ENCODE measurements around the gene E2F7.

E2F7 gene

DNA sequence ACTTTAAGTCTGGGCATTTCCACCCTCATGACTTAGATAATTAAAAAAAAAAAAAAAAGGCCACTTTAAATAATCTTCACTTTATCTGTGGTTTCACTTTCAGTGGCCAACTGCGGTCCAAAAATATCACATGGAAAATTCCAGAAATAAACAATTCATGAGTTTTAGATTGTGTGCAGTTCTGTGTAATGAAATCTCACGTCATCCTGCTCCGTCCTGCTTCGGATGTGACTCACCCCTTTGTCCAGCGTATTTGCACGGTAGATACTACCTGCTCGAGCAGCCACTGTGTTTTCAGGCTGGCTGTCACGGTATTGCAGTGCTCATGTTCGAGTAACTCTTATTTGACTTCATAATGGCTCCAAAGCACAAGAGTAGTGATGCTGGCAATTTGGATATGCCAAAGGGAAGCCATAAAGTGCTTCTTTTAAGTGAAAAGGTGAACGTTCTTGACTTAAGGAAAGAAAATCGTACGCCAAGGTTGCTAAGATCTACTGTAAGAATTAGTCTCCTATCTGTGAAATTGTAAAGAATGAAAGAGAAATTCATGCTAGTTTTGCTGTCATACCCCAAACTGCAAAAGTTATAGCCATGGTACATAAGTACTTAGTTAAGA lies 2.4 kb downstream of the E2F7 start:
- DNase-seq = no peak

DNA sequence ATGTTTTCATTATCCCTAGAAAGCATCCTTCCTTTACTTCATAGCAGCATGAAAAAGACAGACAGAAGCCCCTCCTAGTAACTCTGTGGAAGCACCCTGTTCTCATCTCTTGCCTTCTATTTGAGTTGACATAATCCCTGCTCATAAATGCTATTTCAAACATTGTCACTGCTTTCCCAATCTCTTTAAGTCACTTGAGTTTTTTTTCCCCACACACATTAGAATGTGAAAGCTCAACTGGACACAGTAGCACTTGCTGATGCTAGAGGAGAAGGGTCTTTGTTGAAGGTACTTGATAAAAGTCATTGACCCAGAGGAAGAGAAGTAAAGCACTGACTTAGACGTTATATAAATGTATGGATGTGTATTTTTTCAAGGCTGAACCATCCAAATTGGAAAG lies 3.0 kb downstream of the E2F7 start:
- DNase-seq = no peak

DNA sequence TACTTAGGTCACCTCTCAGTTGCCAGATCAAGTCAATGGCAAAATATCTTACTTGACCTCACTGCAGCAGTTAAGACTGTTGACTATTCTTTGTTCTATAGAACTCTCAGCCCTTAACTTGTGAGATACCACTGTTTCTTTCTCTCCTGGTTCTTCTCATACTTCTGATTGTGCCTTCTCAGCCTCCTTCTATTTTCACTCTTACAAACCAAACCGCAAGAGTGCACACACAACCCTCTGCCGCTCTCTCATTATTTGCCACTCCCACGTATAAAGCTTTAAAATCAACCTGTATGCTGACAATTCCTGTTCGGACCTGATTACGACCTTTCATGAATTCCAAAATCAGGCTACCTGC lies 4.5 kb downstream of the E2F7 start:
- no peak for DNase-seq

DNA sequence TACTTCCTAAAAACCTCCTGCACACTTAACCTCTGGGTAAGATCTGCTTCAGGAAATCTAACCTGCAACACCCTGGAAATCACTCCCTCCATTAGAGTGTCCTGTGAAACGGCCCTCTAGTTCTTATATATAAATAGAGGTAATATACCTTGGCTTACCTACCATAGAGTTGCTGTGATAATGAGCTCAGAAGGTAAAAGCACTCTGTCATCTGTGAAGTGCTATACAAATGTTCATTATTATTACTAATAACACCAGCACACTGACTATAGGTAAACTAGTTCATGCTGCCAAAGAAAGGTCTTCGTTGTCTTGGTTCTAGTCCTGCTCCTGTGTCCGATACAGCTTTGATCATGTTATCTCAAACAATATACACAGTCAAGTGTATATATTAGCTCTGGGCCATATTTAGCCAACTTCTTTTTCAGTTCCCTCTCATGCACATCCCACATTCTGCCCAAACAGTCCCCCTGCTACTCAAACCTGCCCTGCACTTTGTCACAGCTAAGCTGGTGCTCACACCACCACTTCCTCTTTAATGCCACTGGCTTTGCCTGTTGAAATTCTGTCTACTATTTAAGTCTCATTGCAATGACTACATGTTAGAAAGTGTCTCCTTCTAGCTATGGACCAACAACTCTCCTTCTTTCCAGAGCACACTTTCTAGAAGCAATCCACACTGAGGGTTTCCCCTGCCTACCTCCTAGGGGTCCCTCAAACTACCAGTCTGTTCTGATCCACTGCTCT lies 5.1 kb downstream of the E2F7 start:
- no peak for DNase-seq

DNA sequence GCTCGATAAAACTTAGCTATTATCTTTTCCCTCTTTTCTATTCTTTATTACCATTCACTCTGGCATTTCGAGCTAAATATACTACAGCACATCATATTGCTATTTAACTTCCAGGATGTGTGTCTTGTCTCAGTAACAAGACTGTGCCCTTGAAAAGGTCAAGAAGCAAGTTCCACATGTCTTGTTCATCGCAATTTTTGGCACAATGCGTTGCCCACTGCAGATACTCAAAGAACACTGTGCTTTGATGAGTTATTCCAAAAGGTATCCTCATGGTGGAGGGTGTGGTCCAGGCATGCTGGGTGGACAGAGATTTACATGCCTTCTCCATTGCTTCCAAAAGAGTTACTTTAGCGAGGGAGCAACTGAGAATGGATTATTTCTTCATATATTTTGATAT lies 6.6 kb downstream of the E2F7 start:
- DNase-seq = no peak

DNA sequence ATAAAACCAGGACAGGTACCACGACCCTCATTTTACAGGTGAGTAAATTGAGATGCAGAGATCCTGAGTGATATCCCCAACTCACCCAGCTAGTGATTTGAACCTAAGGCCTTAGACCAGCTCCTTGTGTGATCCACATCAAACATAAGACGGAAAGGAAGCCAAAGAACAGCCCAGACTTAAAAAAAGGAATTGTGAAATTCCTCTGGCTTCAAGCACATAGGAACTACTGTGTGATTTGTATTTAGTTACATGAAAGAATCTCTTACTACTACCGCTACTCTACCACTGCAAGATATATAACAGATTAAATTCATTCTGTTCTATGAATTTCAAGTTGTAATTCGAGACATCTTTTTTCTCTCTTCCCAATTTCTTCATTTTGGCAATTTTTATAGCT lies 10.5 kb downstream of the E2F7 start:
- no peak for DNase-seq

DNA sequence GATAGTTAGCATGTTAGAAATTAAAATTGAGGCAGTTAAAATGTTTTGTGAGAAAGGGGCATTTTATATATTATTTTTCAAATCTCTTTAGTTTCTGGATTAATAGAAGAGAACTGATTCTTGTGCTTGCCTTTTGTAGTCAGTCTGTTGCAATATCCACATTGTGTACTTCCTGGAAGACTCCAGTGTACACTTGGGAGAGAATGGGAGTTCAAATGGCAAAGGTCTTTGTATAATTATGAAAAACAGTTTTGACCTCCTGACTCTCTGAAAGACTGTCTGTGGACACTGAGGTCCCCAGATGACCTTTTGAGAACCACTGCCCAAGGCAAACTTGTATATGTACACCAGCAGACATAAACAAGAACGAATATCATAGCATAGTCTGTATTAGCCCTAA lies 12.1 kb downstream of the E2F7 start:
- DNase-seq = no peak

DNA sequence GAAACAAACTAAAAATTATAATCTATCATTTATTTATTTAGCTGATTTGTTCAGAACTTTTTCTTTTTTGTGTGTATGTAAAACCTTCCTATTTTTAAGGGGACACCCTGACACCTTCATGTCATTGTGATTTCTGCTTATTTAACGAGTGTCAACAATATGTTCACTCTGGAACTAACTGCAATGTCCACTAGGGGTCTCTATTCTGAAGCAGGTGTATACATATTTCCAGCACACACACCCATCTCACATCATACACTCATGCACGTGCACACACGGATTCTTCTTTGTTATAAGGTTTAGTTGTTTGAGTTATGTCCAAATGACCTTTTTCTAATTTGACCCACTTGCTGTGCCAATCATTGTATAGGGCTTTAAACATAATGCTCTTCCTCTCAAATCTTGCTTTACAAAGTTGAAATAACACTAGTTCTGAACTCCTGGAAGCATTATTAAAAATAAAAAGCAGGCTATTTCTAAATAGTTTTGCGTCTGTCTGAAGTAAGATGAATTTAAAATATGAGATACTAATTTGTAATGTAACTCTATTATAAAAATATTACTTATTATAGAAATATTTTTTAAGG lies 15.5 kb downstream of the E2F7 start:
- no peak for DNase-seq

DNA sequence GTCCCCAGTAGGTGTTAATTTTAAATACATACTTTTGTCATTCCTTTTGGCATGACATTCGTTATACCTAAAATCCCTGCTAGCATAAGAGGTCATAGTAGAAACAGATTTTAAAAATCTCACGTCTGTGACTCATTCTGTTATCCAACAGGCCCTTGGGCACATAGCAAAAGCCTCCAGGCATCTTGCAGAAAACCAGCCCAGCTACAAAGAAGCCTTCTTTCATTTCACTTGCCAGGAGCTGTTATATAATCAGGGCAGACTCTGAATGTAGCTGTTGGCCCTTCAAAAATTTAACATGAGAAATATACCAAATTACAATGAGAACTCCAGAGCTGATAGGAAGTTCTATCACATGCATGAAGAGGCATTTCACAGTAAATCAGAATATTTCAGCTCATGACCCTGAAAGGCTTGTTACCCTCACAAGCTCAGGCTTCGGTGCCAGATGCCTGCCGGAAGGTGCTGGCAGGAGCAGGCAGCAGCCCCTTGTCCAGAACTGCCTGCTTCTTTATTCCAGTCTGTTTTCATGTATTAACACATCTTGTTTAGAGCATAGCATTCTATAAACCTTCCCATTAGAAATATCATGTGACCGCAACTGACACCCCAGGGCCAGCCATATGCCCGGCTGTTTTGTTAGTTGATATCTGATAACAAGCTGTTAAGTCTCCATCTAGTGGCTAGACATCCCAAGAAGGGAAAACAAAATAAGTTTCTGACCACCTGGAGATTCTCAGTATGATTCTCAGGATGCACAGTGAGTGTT lies 17.8 kb downstream of the E2F7 start:
- DNase-seq = no peak

DNA sequence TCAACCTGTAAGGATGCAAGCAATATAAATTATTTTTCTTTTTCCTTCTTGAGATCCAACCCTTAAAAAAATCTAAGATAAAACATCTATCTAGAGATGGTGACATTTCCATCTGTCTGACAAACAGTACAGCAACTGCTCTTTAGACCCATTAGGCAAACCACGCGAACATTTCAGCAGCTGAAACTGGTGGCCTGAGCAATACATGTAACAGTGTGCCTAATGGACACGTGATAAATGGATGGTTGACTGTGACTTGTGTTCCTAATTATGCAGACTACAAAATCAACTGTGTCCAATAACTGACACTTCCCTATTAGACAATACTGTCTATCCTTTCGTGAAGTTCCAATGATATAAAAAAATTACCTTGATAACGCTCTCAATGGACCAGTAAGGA lies 18.9 kb downstream of the E2F7 start:
- DNase-seq = no peak

DNA sequence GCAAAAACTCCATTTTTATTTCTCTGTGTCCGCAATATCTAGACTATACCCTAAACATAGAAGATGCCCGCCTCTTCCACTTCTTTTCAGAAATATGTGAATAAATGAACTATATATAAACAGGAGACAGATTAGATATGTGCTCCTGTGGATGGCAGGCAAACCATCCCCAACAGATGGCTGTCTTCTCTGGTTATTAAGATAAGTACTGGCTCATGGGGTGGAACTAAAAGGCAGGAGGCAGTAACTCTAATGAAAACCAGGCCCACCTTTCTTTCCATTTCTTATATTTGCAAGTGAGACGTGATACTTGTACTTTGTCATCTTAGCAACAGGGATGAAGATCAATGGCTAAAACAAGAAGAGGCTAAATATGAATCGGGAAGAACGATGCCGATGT lies 20.2 kb downstream of the E2F7 start:
- DNase-seq = no peak

DNA sequence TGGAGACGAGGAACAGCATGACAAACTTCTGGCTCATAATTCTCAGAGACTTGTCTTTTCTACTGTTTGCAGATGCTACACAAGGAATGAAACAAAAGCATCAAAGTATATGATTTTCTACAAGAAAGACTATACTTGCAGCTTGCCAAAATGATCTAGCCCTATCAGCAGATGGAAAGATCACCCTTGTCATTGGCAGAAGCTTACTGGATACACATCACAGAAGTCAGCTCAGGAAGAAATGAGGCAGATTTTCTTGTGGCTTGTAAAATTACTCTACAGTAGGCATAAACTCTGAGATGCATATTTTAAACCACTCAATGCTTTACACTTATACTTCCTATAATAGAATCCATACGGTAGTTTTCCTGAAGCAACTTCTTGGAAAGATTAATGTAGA lies 20.6 kb downstream of the E2F7 start:
- no peak for DNase-seq

DNA sequence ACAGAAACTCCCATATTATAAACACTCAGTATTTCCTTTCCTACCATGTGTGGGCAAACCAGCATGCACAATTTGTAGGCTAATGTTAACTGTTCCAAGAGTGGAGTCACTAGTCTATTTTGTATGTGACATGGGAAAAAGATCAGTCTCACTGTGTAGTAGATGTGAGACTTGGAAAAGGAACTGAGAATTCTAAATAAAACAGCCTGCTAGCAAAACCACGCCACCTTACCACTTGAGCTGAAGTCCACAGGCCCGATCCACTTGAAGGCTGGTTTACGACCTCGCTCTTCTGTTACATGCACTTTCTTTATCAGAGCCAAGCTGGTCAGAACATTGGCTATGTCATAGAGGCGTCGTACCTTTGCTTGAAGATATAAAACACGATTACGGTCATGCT lies 22.5 kb downstream of the E2F7 start:
- DNase-seq = no peak

DNA sequence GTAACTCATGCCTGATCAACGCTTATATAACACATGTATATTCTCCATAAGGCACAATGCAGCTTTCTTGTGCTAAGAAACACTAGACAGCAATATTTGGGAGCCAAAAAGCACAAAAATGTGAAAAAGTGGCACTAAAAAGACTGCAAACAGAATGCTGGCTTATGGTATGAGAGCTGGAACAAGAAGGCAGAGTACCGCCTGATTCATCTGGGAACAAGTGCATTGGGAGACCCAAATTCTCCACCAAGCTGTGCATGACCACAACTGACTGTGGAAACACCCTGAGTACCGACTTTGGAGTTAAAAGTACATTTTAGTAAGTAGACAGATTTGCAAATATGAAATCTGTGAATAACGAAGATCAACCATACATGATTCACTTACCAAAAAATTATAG lies 25.1 kb downstream of the E2F7 start:
- no peak for DNase-seq

DNA sequence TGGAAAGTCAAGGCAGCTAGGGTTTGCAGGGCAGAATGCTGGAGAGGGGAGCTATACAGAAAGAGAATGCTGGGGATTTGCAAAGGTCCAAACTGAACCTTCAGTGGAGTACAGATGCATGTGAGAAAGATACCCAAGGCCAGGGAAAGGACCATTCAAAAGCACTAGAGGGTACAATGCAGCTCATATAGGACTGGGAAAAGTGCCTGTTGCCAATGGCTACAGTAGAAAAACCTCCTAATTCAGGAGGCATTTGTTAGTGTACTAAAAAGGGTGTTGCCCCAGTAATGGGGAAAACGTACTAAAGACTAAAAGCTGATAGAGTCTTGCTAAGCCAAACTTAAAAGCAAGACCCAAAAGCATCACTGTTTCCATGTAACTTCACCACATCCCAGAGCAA lies 30.1 kb downstream of the E2F7 start:
- no peak for DNase-seq

DNA sequence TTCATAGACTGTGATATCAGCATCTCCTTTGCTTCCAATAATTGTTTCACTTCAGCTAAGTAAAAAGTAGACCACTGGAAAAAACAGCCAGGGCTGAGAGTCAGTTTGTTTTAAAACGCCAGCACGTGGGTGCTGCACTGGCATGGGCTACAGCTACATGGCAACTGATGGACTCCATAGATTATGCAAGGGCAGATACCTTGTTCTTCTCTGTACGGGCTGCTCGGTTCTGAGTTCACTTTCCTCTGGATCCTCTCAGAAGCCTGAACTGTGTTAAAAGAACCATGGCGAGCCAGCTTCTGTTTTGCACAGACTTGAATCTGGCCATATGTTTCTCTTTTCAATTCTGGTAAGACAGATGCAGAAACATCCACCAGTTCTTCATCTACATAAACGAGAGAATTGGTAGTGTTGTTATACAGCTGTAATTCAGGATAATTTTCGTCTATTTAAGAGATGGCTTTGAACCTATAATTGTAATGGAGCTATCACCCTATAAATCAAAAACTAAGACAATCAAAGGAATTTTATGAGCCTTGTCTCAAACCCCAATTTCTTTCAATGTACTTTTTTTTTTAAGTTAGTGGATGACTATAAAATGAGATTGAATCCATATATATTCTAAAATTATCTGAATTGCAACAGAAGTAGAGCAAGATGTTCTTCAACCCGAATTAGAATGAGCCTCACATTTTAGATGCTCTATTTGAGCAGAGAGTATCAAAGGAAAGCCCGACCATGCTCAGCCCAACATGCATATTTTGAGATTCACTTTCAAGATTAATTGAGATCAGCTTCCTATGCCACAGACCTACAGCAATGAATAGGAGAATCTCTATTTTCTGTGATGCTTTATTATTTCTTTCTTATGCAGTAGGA lies 31.5 kb downstream of the E2F7 start:
- DNase-seq = no peak

DNA sequence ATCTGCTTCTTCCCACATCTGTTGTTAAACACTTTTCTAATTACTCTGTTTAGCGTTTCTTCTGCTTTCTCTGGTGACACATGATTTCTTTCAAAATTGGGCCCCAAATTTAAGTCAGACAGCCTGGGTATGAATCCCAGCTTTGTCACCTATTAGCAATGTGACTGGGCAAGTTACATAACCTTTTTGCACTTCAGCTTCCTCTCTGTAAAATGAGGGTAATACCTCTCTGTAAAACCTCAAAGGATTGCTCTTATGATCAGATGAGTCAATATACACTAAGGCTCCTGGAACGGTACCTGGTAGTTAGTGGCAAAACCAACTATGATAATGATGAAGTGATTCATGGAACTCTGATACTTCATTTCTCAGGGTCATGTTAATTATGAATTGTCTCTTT lies 33.0 kb downstream of the E2F7 start:
- no peak for DNase-seq

DNA sequence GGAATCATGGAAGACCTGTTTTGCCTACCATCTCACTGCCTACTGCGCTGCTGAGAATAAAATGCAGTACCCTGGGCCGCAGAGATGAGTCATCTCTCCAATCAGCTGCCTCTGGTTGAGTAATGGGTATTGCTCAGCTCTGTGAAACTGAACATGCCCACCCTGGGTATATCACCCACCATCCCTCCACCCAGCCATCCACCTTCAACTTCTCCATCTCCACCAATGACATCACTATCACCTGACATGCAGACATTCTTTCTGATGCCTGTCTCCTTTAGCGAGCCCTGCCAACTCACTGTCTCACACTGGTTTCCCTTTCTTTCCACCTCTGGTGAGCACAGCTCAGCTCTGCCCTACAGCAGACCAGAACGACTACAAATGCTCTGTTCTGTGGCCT lies 33.6 kb downstream of the E2F7 start:
- no peak for DNase-seq

DNA sequence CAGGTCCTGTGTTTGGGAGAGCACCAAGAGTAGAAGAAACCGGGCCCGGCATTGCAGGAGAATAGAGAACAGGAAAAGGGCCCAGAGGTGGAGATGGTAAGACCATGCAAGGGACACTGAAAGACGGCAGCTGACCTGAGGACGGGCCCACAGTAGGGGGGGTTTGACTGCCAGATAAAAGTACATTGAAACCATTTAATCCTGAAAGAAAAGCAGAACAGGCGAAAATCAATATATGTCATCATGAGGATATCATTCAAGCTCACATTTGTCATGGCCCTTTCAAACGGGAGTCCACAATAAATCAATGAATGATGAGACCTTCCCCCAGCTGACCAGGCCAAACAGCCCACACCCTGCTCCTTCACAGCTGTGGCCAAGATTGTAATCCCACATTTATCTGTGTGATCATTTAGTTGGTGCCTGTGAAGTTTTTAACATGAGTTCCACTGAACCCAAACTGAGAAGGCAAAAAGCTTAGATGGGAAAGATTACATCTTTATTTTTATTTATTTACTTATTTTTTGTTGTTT lies 39.5 kb downstream of the E2F7 start:
- DNase-seq = no peak

DNA sequence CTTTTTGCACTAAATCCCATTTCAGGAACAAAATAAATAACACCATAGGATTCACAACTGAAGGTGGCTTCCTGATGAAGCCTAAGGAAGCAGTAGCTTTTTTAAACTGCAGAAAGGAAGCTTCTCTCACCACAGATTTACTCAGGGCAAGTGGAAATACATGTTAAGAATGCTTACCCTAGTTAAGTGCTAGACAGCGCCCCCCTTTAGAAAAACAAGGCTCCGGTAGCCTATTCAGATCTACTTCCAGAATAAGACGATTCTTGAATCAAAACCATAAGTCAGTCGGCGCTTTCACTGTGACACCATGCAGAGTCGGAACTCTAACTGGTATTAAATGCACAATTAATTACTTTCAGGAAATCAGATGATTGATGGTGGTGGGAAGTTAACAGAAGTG lies 41.9 kb downstream of the E2F7 start:
- DNase-seq = no peak

DNA sequence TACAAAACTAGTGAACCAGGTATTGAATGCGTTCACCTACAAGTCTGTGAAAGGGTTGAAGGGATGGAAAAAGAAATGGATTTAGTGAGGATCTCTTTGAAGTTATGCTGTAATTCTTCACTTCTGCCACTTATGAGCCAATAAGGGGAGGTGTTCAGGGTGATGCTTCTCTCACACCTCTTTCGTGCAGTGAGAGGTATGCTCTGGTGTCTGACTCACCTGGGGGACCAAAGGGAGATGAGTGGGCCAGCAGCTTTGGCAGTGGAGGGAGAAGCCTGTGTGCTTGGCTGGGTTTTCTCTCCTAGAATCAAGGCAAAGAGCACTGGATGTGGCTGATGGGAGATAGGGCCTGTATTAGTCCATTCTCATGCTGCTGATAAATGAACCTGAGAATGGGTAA lies 45.4 kb downstream of the E2F7 start:
- no peak for DNase-seq

DNA sequence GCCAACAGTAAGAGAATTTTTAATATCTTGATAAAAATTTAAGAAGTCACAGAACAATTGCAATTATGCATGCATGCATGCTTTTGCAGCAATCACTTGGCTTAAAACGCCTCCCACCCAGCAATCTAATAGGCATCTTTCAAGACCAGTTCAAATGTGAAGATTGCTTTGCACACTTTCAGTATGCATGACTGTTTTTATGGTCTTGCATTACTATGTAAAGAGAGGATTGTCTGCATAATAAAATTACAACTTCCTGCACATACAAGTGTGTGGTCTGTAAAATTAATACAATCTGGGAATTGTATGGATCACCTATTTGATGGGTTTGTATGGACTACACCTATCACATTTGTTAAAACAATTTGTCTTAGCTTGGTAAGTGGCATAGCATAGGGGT lies 48.8 kb downstream of the E2F7 start:
- no peak for DNase-seq

DNA sequence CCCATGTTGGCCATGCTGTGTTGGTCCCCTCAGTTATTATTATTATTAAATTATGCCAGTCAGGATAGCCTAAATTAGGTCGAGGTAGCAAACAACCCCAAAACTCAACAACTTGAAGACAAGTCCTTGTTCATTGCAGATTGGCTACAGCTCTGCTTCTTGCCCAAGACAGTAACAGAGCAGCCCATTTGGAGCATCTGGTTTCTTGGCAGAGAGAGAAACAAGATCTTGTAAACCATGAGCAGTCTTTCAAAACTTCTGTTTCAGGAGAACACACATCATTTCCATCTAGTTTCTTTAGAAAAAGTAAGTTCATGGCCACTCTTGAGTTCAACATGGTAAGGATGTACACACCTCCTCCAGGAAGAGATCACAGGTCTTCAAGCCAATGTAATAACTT lies 52.3 kb downstream of the E2F7 start:
- no peak for DNase-seq

All from activated CD4-positive, alpha-beta T cell treated with anti-CD3 and anti-CD28 coated beads for 48 hours (primary cell).